Neural cell (in vitro differentiated cells): ENCODE results near the gene LYG1.
"Not testable (repeated sequence)": the region's sequence is repeated elsewhere in the genome, so short reads cannot be mapped to it uniquely, and the experiment has no call there.

Experiments used
- EZH2 ChIP-seq: fragments of 200-600, 300-800 bp; shearing (Covaris generic), sonication (generic); IDR thresholded peaks from 2 replicates; pipeline ENCODE4 v1.6.1; 2014; ENCODE audit warnings: antibody characterized with exemption, low read length, borderline replicate concordance, mild to moderate bottlenecking; ENCODE audit not compliant: insufficient read depth, poor library complexity, severe bottlenecking
- POLR2AphosphoS5 ChIP-seq: IDR thresholded peaks from 2 replicates; pipeline ENCODE4 v1.6.1; 2012
- SMC3 ChIP-seq: fragments of 450-650 bp; conservative IDR thresholded peaks from 2 replicates; pipeline ENCODE4 v1.6.1; 2014; ENCODE audit warnings: antibody characterized with exemption, mild to moderate bottlenecking, moderate library complexity; ENCODE audit not compliant: poor library complexity
- TF ChIP-seq, protein P1 (sequence below): fragments of 450-650 bp; IDR thresholded peaks from 2 replicates; pipeline ENCODE4 v1.5.1; 2014; ENCODE audit warnings: antibody characterized with exemption, mild to moderate bottlenecking, moderate library complexity; ENCODE audit not compliant: poor library complexity, severe bottlenecking

DNA sequence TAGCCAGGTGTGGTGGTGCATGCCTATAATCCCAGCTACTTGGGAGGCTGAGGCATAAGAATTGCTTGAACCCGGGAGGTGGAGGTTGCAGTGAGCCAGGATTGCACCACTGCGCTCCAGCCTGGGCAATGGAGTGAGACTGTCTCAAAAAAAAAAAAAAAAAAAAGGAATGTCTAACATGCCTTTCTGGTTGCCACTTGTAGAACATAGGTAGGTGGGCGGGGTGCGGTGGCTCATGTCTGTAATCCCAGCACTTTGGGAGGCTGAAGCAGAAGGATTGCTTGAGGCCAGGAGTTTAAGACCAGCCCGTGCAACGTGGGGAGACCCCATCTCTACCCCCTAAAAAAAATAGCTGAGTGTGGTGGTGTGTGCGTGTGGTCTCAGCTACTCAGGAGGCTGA is 44.4 kb upstream of the LYG1 start:
- not testable (repeated sequence) for TF ChIP-seq POLR2AphosphoS5, EZH2, SMC3
- TF ChIP-seq, protein P1, sequence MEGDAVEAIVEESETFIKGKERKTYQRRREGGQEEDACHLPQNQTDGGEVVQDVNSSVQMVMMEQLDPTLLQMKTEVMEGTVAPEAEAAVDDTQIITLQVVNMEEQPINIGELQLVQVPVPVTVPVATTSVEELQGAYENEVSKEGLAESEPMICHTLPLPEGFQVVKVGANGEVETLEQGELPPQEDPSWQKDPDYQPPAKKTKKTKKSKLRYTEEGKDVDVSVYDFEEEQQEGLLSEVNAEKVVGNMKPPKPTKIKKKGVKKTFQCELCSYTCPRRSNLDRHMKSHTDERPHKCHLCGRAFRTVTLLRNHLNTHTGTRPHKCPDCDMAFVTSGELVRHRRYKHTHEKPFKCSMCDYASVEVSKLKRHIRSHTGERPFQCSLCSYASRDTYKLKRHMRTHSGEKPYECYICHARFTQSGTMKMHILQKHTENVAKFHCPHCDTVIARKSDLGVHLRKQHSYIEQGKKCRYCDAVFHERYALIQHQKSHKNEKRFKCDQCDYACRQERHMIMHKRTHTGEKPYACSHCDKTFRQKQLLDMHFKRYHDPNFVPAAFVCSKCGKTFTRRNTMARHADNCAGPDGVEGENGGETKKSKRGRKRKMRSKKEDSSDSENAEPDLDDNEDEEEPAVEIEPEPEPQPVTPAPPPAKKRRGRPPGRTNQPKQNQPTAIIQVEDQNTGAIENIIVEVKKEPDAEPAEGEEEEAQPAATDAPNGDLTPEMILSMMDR, result not testable (repeated sequence)
